Myocyte (in vitro differentiated cells): ENCODE measurements around the gene GNA12. TPM values are rescaled to one million over a fixed set of nuclear protein-coding genes. Genes with fewer than 3 reads are reported as not detected.
A peak's percentile ranks its signal among the peaks of the same experiment; 100 is the strongest.
"Not testable (repeated sequence)": the region's sequence is repeated elsewhere in the genome, so short reads cannot be mapped to it uniquely, and the experiment has no call there.

Experiments used
- DNase-seq: peaks from one replicate; pipeline ENCODE4 v3.0.0-alpha.2; 2012; ENCODE audit warnings: low read depth
- total RNA-seq: library from RNA; depleted of rRNA; stranded (reverse); fragments of >200 nt; gene quantifications from 2 replicates; pipeline ENCODE4 v1.2.3, GENCODE V29; 2014

The GNA12 gene
- total RNA-seq, 1 donor from 2014 or later, result 10.2 TPM

GRCh38 chr7:2757904-2758672 lies 86.0 kb downstream of the GNA12 start:
- peak; percentile 98 for DNase-seq

- DNase-seq, result peak; percentile 88
These were observed 86.7 kb downstream of the GNA12 start for GRCh38 chr7:2757361-2757903.

- DNase-seq, result no peak
These were observed 88.6 kb downstream of the GNA12 start for GRCh38 chr7:2755531-2755930.

GRCh38 chr7:2754912-2755311 lies 89.2 kb downstream of the GNA12 start:
- no peak for DNase-seq

GRCh38 chr7:2754086-2754485 lies 90.0 kb downstream of the GNA12 start:
- DNase-seq, result no peak

GRCh38 chr7:2753148-2753547 lies 91.0 kb downstream of the GNA12 start:
- no peak for DNase-seq

- no peak for DNase-seq
These were observed 93.0 kb downstream of the GNA12 start for GRCh38 chr7:2751086-2751485.

- no peak for DNase-seq
These were observed 94.1 kb downstream of the GNA12 start for GRCh38 chr7:2750004-2750407.

- DNase-seq, result not testable (repeated sequence)
These were observed 95.4 kb downstream of the GNA12 start for GRCh38 chr7:2748684-2749083.

- not testable (repeated sequence) for DNase-seq
These were observed 100.5 kb downstream of the GNA12 start for GRCh38 chr7:2743523-2744185.

- no peak for DNase-seq
These were observed 105.2 kb downstream of the GNA12 start for GRCh38 chr7:2738766-2739549.

- DNase-seq, result no peak
These were observed 106.2 kb downstream of the GNA12 start for GRCh38 chr7:2737771-2738540.

- not testable (repeated sequence) for DNase-seq
These were observed 106.9 kb downstream of the GNA12 start for GRCh38 chr7:2737005-2737743.

GRCh38 chr7:2736411-2736914 lies 107.6 kb downstream of the GNA12 start:
- DNase-seq, result no peak

- DNase-seq, result peak; percentile 75
These were observed 108.4 kb downstream of the GNA12 start for GRCh38 chr7:2735744-2736143.

- peak; percentile 55 for DNase-seq
These were observed 109.1 kb downstream of the GNA12 start for GRCh38 chr7:2734751-2735571.

GRCh38 chr7:2734084-2734686 lies 109.9 kb downstream of the GNA12 start:
- DNase-seq, result no peak

GRCh38 chr7:2732959-2733584 lies 111.0 kb downstream of the GNA12 start:
- DNase-seq, result peak; percentile 97
